GM23338 (cell line): ENCODE results near the gene CLPX. TPM values are rescaled to one million over a fixed set of nuclear protein-coding genes. Genes with fewer than 3 reads are reported as not detected.

Experiments
- ATAC-seq: fragments of 200-7000 bp; cut with Tn5 transposase; 3 replicates; pipeline ENCODE4 v1.9.1; 2020
- DNase-seq: peaks from one replicate; pipeline ENCODE4 v3.0.0-alpha.2; 2015; ENCODE audit warnings: low spot score
- H2AFZ ChIP-seq: fragments of 200-600 bp; sonication (generic); 2 replicates; pipeline ENCODE4 v1.8.0; 2016; ENCODE audit warnings: antibody characterized with exemption, mild to moderate bottlenecking, moderate library complexity
- H3F3A ChIP-seq: fragments of 200-600 bp; sonication (generic); replicated peaks from 2 replicates; pipeline ENCODE4 v1.8.0; 2017; ENCODE audit warnings: antibody characterized with exemption, mixed run types, low read depth
- H3K27ac ChIP-seq: fragments of 200-600 bp; sonication (generic); 2 replicates; pipeline ENCODE4 v1.6.1; 2016; ENCODE audit warnings: low read depth
- H3K27me3 ChIP-seq: fragments of 200-600 bp; sonication (generic); 2 replicates; pipeline ENCODE4 v1.8.0; 2016; ENCODE audit warnings: mild to moderate bottlenecking, mixed run types, moderate library complexity; ENCODE audit not compliant: insufficient read depth
- H3K36me3 ChIP-seq: fragments of 200-600 bp; sonication (generic); 2 replicates; pipeline ENCODE4 v1.8.0; 2016; ENCODE audit warnings: mild to moderate bottlenecking; ENCODE audit not compliant: insufficient read depth
- H3K4me1 ChIP-seq: fragments of 200-600 bp; sonication (generic); 2 replicates; pipeline ENCODE4 v1.8.0; 2016; ENCODE audit warnings: mild to moderate bottlenecking, moderate library complexity; ENCODE audit not compliant: insufficient read depth
- H3K4me2 ChIP-seq: fragments of 200-600 bp; sonication (generic); 2 replicates; pipeline ENCODE4 v1.7.1; 2017; ENCODE audit warnings: mixed run types
- H3K4me3 ChIP-seq: fragments of 200-600 bp; sonication (generic); 2 replicates; pipeline ENCODE4 v1.6.1; 2016; ENCODE audit warnings: mixed run types
- H3K79me2 ChIP-seq: fragments of 200-600 bp; sonication (generic); replicated peaks from 2 replicates; pipeline ENCODE4 v1.8.0; 2017; ENCODE audit warnings: mild to moderate bottlenecking; ENCODE audit not compliant: insufficient read depth
- H3K9me2 ChIP-seq: fragments of 200-600 bp; sonication (generic); 2 replicates; pipeline ENCODE4 v1.8.0; 2017; ENCODE audit not compliant: insufficient read depth
- H4K20me1 ChIP-seq: fragments of 200-600 bp; sonication (generic); replicated peaks from 2 replicates; pipeline ENCODE4 v1.8.0; 2017; ENCODE audit warnings: mild to moderate bottlenecking; ENCODE audit not compliant: insufficient read depth
- H3K27ac Mint-ChIP-seq: 2 replicates; pipeline ENCODE4 v1.8.0; 2020; ENCODE audit warnings: inconsistent platforms, mild to moderate bottlenecking, moderate library complexity, mixed read lengths
- H3K27me3 Mint-ChIP-seq: 3 replicates; pipeline ENCODE4 v1.8.0; 2022; ENCODE audit warnings: low read depth, mild to moderate bottlenecking, moderate library complexity, mixed read lengths, inconsistent platforms; ENCODE audit not compliant: insufficient read depth, poor library complexity
- H3K36me3 Mint-ChIP-seq: 3 replicates; pipeline ENCODE4 v1.8.0; 2021; ENCODE audit warnings: low read depth, mild to moderate bottlenecking, inconsistent platforms, moderate library complexity, mixed read lengths
- H3K4me1 Mint-ChIP-seq: 3 replicates; pipeline ENCODE4 v1.8.0; 2020; ENCODE audit warnings: mild to moderate bottlenecking, inconsistent platforms, mixed read lengths
- H3K4me3 Mint-ChIP-seq: 3 replicates; pipeline ENCODE4 v1.8.0; 2021; ENCODE audit warnings: moderate library complexity, mild to moderate bottlenecking, inconsistent platforms, mixed read lengths
- H3K9me3 Mint-ChIP-seq: 3 replicates; pipeline ENCODE4 v1.8.0; 2020; ENCODE audit warnings: moderate library complexity, mild to moderate bottlenecking, inconsistent platforms, mixed read lengths
- CREB1 ChIP-seq: fragments of 250-450 bp; sonication (Bioruptor Pico); IDR thresholded peaks from 2 replicates; pipeline ENCODE4 v1.5.0; 2020; ENCODE audit warnings: low read depth, mild to moderate bottlenecking, moderate library complexity
- EZH2 ChIP-seq: fragments of 200-600 bp; sonication (generic); IDR thresholded peaks from one replicate; pipeline ENCODE4 v1.8.0; 2017; ENCODE audit warnings: antibody characterized with exemption, mild to moderate bottlenecking, low read depth; ENCODE audit not compliant: unreplicated experiment
- EZH2phosphoT487 ChIP-seq: fragments of 200-600 bp; sonication (generic); IDR thresholded peaks from one replicate; pipeline ENCODE4 v1.8.1; 2018; ENCODE audit warnings: antibody characterized with exemption; ENCODE audit not compliant: unreplicated experiment
- JUNB ChIP-seq: IDR thresholded peaks from one replicate; pipeline ENCODE4 v1.6.1; 2016; ENCODE audit warnings: antibody characterized with exemption; ENCODE audit not compliant: unreplicated experiment
- NANOG ChIP-seq: IDR thresholded peaks from 2 replicates; pipeline ENCODE4 v1.6.1; 2016; ENCODE audit warnings: antibody characterized with exemption, borderline replicate concordance
- POLR2AphosphoS5 ChIP-seq: IDR thresholded peaks from 2 replicates; pipeline ENCODE4 v1.6.1; 2016; ENCODE audit warnings: antibody characterized with exemption, low read depth
- STAT1 ChIP-seq: IDR thresholded peaks from one replicate; pipeline ENCODE4 v1.6.1; 2016; ENCODE audit warnings: antibody characterized with exemption; ENCODE audit not compliant: unreplicated experiment
- ZNF114 ChIP-seq: fragments of 250-450 bp; sonication (Bioruptor Pico); IDR thresholded peaks from 2 replicates; pipeline ENCODE4 v1.5.0; 2020; ENCODE audit warnings: mild to moderate bottlenecking, moderate library complexity
- ZNF331 ChIP-seq: fragments of 250-450 bp; sonication (Bioruptor Pico); IDR thresholded peaks from 2 replicates; pipeline ENCODE4 v1.5.0; 2020; ENCODE audit warnings: low read depth, mild to moderate bottlenecking, moderate library complexity
- polyA plus RNA-seq: library from polyadenylated mRNA; unstranded; fragments of >200 nt; fragmentation: Nextera tagmentation; extraction: Ambion mirVana; gene quantifications from 2 replicates; pipeline ENCODE4 v1.2.1, GENCODE V29; 2016
- total RNA-seq: library from RNA; depleted of rRNA; stranded (reverse); fragments of >200 nt; shearing (Covaris generic); gene quantifications from 2 replicates; pipeline ENCODE4 v1.2.3, GENCODE V29; 2014
- TF ChIP-seq, protein P1 (sequence below): IDR thresholded peaks from 2 replicates; pipeline ENCODE4 v1.6.1; 2016; ENCODE audit warnings: antibody characterized with exemption
- TF ChIP-seq, protein P2 (sequence below): fragments of 250-450 bp; sonication (Bioruptor Pico); IDR thresholded peaks from 2 replicates; pipeline ENCODE4 v1.5.0; 2020; ENCODE audit warnings: mild to moderate bottlenecking, moderate library complexity
- TF ChIP-seq, protein P3 (sequence below): IDR thresholded peaks from one replicate; pipeline ENCODE4 v1.6.1; 2018; ENCODE audit warnings: antibody characterized with exemption; ENCODE audit not compliant: unreplicated experiment
- TF ChIP-seq, protein P4 (sequence below), 2 experiments: fragments of 200-600 bp in 1 of 2; sonication (generic) in 1 of 2; conservative IDR thresholded peaks; 2 replicates each; pipeline versions ENCODE4 v1.5.1 to v1.6.1; 2016 to 2017; ENCODE audit warnings: antibody characterized with exemption in 2 of 2, low read depth in 2 of 2, mild to moderate bottlenecking in 2 of 2, moderate library complexity in 1 of 2

The CLPX gene
- total and polyA plus RNA-seq, 2 experiments from 2014 or later = 18.9 to 40.6 TPM

DNA sequence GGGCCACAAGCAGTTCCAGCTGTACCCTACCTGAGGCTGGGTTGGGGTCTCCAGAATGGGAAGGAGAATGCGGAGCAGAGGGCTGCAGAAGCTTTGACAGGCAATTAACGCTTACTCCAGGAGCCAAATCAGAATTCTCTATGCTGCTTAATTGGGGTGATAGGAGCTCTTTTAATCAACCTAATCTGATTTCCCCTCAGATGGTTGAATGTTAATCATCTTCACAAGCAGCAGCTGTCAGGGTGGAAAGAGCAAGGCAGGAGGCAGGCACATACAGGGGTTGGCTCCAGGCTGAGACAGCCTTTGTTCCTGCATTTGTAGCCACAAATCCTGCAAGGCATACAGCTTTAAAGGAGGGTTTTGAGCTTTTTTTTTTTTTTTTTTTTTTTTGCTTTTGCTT, 23.5 kb upstream of the CLPX start:
- H3F3A ChIP-seq = no peaks in the 10 kb centered on the region
- Mint-ChIP-seq H3K36me3 (no peaks in the 10 kb centered on the region), H3K9me3 (no peaks in the 10 kb centered on the region), H3K27me3 (peaks cover 6% of the 10 kb centered on the region), H3K4me3 (no peak overlapping the region), H3K4me1 (peaks cover 12% of the 10 kb centered on the region), H3K27ac (no peak overlapping the region)
- no peaks in the 10 kb centered on the region for H3K36me3 ChIP-seq
- no peaks in the 10 kb centered on the region for H3K27me3 ChIP-seq
- no peak overlapping the region for H3K4me3 ChIP-seq
- no peaks in the 10 kb centered on the region for H3K79me2 ChIP-seq
- DNase-seq (no peak), ATAC-seq (no peak)
- H3K4me1 ChIP-seq = no peaks in the 10 kb centered on the region
- no peak overlapping the region for H3K4me2 ChIP-seq
- H3K27ac ChIP-seq = no peak overlapping the region
- H4K20me1 ChIP-seq = no peaks in the 10 kb centered on the region
- no peak overlapping the region for H2AFZ ChIP-seq
- TF ChIP-seq, protein P1, sequence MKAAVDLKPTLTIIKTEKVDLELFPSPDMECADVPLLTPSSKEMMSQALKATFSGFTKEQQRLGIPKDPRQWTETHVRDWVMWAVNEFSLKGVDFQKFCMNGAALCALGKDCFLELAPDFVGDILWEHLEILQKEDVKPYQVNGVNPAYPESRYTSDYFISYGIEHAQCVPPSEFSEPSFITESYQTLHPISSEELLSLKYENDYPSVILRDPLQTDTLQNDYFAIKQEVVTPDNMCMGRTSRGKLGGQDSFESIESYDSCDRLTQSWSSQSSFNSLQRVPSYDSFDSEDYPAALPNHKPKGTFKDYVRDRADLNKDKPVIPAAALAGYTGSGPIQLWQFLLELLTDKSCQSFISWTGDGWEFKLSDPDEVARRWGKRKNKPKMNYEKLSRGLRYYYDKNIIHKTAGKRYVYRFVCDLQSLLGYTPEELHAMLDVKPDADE = no peak
- TF ChIP-seq POLR2AphosphoS5 = no peak
- TF ChIP-seq EZH2phosphoT487 = no peak
- no peak for TF ChIP-seq NANOG
- TF ChIP-seq, protein P2, sequence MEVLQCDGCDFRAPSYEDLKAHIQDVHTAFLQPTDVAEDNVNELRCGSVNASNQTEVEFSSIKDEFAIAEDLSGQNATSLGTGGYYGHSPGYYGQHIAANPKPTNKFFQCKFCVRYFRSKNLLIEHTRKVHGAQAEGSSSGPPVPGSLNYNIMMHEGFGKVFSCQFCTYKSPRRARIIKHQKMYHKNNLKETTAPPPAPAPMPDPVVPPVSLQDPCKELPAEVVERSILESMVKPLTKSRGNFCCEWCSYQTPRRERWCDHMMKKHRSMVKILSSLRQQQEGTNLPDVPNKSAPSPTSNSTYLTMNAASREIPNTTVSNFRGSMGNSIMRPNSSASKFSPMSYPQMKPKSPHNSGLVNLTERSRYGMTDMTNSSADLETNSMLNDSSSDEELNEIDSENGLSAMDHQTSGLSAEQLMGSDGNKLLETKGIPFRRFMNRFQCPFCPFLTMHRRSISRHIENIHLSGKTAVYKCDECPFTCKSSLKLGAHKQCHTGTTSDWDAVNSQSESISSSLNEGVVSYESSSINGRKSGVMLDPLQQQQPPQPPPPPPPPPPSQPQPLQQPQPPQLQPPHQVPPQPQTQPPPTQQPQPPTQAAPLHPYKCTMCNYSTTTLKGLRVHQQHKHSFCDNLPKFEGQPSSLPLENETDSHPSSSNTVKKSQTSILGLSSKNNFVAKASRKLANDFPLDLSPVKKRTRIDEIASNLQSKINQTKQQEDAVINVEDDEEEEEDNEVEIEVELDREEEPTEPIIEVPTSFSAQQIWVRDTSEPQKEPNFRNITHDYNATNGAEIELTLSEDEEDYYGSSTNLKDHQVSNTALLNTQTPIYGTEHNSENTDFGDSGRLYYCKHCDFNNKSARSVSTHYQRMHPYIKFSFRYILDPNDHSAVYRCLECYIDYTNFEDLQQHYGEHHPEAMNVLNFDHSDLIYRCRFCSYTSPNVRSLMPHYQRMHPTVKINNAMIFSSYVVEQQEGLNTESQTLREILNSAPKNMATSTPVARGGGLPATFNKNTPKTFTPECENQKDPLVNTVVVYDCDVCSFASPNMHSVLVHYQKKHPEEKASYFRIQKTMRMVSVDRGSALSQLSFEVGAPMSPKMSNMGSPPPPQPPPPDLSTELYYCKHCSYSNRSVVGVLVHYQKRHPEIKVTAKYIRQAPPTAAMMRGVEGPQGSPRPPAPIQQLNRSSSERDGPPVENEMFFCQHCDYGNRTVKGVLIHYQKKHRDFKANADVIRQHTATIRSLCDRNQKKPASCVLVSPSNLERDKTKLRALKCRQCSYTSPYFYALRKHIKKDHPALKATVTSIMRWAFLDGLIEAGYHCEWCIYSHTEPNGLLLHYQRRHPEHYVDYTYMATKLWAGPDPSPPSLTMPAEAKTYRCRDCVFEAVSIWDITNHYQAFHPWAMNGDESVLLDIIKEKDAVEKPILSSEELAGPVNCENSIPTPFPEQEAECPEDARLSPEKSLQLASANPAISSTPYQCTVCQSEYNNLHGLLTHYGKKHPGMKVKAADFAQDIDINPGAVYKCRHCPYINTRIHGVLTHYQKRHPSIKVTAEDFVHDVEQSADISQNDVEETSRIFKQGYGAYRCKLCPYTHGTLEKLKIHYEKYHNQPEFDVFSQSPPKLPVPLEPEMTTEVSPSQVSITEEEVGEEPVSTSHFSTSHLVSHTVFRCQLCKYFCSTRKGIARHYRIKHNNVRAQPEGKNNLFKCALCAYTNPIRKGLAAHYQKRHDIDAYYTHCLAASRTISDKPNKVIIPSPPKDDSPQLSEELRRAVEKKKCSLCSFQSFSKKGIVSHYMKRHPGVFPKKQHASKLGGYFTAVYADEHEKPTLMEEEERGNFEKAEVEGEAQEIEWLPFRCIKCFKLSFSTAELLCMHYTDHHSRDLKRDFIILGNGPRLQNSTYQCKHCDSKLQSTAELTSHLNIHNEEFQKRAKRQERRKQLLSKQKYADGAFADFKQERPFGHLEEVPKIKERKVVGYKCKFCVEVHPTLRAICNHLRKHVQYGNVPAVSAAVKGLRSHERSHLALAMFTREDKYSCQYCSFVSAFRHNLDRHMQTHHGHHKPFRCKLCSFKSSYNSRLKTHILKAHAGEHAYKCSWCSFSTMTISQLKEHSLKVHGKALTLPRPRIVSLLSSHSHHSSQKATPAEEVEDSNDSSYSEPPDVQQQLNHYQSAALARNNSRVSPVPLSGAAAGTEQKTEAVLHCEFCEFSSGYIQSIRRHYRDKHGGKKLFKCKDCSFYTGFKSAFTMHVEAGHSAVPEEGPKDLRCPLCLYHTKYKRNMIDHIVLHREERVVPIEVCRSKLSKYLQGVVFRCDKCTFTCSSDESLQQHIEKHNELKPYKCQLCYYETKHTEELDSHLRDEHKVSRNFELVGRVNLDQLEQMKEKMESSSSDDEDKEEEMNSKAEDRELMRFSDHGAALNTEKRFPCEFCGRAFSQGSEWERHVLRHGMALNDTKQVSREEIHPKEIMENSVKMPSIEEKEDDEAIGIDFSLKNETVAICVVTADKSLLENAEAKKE (CRISPR knock-in tag) = no peak
- no peak for TF ChIP-seq ZNF114 (CRISPR knock-in tag)
- TF ChIP-seq, protein P3, sequence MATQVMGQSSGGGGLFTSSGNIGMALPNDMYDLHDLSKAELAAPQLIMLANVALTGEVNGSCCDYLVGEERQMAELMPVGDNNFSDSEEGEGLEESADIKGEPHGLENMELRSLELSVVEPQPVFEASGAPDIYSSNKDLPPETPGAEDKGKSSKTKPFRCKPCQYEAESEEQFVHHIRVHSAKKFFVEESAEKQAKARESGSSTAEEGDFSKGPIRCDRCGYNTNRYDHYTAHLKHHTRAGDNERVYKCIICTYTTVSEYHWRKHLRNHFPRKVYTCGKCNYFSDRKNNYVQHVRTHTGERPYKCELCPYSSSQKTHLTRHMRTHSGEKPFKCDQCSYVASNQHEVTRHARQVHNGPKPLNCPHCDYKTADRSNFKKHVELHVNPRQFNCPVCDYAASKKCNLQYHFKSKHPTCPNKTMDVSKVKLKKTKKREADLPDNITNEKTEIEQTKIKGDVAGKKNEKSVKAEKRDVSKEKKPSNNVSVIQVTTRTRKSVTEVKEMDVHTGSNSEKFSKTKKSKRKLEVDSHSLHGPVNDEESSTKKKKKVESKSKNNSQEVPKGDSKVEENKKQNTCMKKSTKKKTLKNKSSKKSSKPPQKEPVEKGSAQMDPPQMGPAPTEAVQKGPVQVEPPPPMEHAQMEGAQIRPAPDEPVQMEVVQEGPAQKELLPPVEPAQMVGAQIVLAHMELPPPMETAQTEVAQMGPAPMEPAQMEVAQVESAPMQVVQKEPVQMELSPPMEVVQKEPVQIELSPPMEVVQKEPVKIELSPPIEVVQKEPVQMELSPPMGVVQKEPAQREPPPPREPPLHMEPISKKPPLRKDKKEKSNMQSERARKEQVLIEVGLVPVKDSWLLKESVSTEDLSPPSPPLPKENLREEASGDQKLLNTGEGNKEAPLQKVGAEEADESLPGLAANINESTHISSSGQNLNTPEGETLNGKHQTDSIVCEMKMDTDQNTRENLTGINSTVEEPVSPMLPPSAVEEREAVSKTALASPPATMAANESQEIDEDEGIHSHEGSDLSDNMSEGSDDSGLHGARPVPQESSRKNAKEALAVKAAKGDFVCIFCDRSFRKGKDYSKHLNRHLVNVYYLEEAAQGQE = no peak
- TF ChIP-seq EZH2 = no peak
- TF ChIP-seq CREB1 (CRISPR knock-in tag) = no peak
- TF ChIP-seq STAT1 = no peak
- no peak for TF ChIP-seq ZNF331
- no peak for TF ChIP-seq JUNB
- TF ChIP-seq, protein P4, sequence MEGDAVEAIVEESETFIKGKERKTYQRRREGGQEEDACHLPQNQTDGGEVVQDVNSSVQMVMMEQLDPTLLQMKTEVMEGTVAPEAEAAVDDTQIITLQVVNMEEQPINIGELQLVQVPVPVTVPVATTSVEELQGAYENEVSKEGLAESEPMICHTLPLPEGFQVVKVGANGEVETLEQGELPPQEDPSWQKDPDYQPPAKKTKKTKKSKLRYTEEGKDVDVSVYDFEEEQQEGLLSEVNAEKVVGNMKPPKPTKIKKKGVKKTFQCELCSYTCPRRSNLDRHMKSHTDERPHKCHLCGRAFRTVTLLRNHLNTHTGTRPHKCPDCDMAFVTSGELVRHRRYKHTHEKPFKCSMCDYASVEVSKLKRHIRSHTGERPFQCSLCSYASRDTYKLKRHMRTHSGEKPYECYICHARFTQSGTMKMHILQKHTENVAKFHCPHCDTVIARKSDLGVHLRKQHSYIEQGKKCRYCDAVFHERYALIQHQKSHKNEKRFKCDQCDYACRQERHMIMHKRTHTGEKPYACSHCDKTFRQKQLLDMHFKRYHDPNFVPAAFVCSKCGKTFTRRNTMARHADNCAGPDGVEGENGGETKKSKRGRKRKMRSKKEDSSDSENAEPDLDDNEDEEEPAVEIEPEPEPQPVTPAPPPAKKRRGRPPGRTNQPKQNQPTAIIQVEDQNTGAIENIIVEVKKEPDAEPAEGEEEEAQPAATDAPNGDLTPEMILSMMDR (conservative IDR thresholded peaks at IDR 0.05; ENCODE audit: low read depth in 2 of 2) = no peak
- H3K9me2 ChIP-seq = peaks cover 3% of the 10 kb centered on the region; the same call in 1 of the 2 replicates
